Fibroblast of lung (primary cell): ENCODE measurements around the gene SHQ1.

Experiments
- EZH2 ChIP-seq: IDR thresholded peaks from 2 replicates; pipeline ENCODE4 v1.5.1; 2012; ENCODE audit warnings: low read length, control low read depth, mild to moderate bottlenecking; ENCODE audit errors: missing control alignments
- TF ChIP-seq, protein P1 (sequence below), 2 donors: IDR thresholded peaks in 1 of 2; conservative IDR thresholded peaks in 1 of 2; 1 replicate in 1 of 2; 2 replicates in 1 of 2; pipeline ENCODE4 v1.5.1; 2011 to 2012; ENCODE audit warnings: low read length in 2 of 2, control low read depth in 1 of 2, inconsistent platforms in 1 of 2, low read depth in 1 of 2, mild to moderate bottlenecking in 1 of 2

DNA sequence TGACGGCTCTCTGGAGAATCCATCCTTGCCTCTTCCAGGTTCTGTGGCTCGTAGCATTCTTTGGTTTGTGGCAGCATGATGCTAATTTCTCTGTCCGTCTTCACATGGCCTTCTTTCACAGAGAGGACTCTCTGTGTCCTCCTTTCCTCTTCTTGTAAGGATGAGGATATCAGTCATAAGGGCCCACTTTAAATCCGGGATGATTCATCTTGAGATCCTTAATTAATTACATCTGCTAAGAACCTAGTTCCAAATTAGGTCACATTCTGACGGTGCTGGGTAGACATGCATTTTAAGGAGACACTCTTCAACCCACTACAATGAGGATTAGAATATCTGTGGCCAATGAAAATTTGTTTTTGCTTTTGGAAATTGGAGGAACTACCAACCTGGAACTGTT lies 23.9 kb upstream of the SHQ1 start:
- TF ChIP-seq, protein P1, sequence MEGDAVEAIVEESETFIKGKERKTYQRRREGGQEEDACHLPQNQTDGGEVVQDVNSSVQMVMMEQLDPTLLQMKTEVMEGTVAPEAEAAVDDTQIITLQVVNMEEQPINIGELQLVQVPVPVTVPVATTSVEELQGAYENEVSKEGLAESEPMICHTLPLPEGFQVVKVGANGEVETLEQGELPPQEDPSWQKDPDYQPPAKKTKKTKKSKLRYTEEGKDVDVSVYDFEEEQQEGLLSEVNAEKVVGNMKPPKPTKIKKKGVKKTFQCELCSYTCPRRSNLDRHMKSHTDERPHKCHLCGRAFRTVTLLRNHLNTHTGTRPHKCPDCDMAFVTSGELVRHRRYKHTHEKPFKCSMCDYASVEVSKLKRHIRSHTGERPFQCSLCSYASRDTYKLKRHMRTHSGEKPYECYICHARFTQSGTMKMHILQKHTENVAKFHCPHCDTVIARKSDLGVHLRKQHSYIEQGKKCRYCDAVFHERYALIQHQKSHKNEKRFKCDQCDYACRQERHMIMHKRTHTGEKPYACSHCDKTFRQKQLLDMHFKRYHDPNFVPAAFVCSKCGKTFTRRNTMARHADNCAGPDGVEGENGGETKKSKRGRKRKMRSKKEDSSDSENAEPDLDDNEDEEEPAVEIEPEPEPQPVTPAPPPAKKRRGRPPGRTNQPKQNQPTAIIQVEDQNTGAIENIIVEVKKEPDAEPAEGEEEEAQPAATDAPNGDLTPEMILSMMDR (conservative IDR thresholded peaks at IDR 0.05 in 1 of 2, IDR thresholded peaks at IDR 0.05 in 1 of 2; ENCODE audit: low read depth in 1 of 2, low read length in 2 of 2), result no peak
- no peak for TF ChIP-seq EZH2
